Cortex of kidney (tissue), 1 donor: Measurements from ENCODE around the gene BRSK1.

Source experiments
- DNase-seq: peaks from one replicate; lab custom pipeline; 2025; lab: John Stamatoyannopoulos, UW

BRSK1 gene

GRCh38 chr19:55253842-55254624 is 29.8 kb upstream of the BRSK1 start:
- no peak for DNase-seq

GRCh38 chr19:55254625-55254977 is 29.2 kb upstream of the BRSK1 start:
- DNase-seq, result no peak

- no peak for DNase-seq
Measured at GRCh38 chr19:55255618-55256423, 28.0 kb upstream of the BRSK1 start.

- no peak for DNase-seq
Measured at GRCh38 chr19:55256562-55257460, 27.0 kb upstream of the BRSK1 start.

- no peak for DNase-seq
Measured at GRCh38 chr19:55257461-55258420, 26.1 kb upstream of the BRSK1 start.

- DNase-seq, result no peak
Measured at GRCh38 chr19:55258476-55258827, 25.3 kb upstream of the BRSK1 start.

- DNase-seq, result peak; percentile 91
Measured at GRCh38 chr19:55258828-55259539, 24.8 kb upstream of the BRSK1 start, which contains the start of gene PPP6R1. PPP6R1 (minus strand) TSS chr19:55259017; CDS start chr19:55247103, 11,914 bp downstream.

- DNase-seq, result no peak
Measured at GRCh38 chr19:55259540-55260210, 24.1 kb upstream of the BRSK1 start.

GRCh38 chr19:55261671-55262126 is 22.1 kb upstream of the BRSK1 start:
- DNase-seq, result no peak

- DNase-seq, result no peak
Measured at GRCh38 chr19:55262359-55262758, 21.4 kb upstream of the BRSK1 start.

- DNase-seq, result no peak
Measured at GRCh38 chr19:55264531-55264930, 19.3 kb upstream of the BRSK1 start.

GRCh38 chr19:55265173-55265572 is 18.6 kb upstream of the BRSK1 start:
- DNase-seq, result no peak

- DNase-seq, result no peak
Measured at GRCh38 chr19:55265723-55266386, 17.9 kb upstream of the BRSK1 start.

GRCh38 chr19:55266404-55266803 is 17.4 kb upstream of the BRSK1 start:
- DNase-seq, result no peak

GRCh38 chr19:55266840-55267239 is 17.0 kb upstream of the BRSK1 start:
- no peak for DNase-seq

- DNase-seq, result no peak
Measured at GRCh38 chr19:55269299-55269698, 14.5 kb upstream of the BRSK1 start.

GRCh38 chr19:55270172-55270942 is 13.4 kb upstream of the BRSK1 start:
- DNase-seq, result no peak

- no peak for DNase-seq
Measured at GRCh38 chr19:55272142-55272541, 11.7 kb upstream of the BRSK1 start.
